ENCODE results near the gene EFCAB11. TPM values are rescaled to one million over a fixed set of nuclear protein-coding genes. Genes with fewer than 3 reads are reported as not detected.

EFCAB11 gene
- polyA plus RNA-seq, 6 donors from 2014 or later: 3.7 to 13.1 (median 7.4) TPM

DNA sequence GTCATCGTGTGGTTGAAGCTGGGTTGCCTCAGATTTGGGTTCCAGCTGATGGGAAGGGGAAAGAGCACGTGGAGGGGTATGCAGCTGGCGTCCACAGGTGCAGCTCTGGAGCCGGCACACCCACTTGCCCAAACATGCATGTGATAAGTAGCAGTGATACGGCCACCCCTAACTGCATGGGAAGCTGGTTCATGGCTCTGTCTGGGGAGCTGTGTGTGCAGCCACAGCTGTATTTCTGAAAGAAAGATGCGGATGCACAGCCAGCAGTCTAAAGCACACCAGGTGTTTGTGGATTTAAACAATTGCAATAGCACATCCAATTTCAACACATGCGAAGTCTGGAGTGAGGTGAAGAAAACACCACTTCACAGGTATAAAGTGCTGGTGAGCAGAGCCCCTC is 181.4 kb downstream of the EFCAB11 start:
- H3K27ac Mint-ChIP-seq: peak overlapping the region in 1 of 6 donors; percentile 4
- peaks cover 0 to 9% (median 0%) of the 10 kb centered on the region in 3 donors for H3K27me3 Mint-ChIP-seq
- peak in 1 of 2 donors; percentile 13 for ATAC-seq (ENCODE audit: low read depth in 2 of 2)
- no peak for DNase-seq
- H3K4me1 Mint-ChIP-seq: peaks cover 24 to 28% (median 26%) of the 10 kb centered on the region in 3 donors
- H3K36me3 Mint-ChIP-seq: no peaks in the 10 kb centered on the region
- no peaks in the 10 kb centered on the region for H3K9me3 Mint-ChIP-seq
- H3K4me3 Mint-ChIP-seq: peak overlapping the region in 6 of 8 donors; percentile 26 to 78 (median 56)

DNA sequence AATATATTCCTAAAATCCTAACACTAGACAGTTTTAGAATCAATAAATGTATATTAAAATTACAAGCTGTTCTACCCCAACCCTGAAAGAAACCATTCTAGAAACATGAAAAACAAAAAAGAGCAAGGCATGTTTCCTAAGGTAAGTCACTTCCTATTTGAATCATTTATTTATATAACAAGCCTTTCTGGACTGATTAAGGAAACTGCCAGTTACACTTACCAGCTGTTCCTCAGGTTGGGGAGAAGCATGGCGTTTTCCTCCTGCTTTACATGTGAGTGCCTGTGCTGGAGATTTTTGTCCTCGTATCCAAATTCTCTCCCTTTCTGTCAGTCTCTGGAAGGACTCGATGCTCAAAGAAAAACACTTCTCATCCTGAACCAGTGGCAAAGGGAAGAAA is 183.3 kb downstream of the EFCAB11 start:
- ATAC-seq (ENCODE audit: low read depth in 2 of 2) (no peak), DNase-seq (no peak)
- Mint-ChIP-seq H3K4me3 (no peak overlapping the region), H3K36me3 (no peaks in the 10 kb centered on the region), H3K27me3 (peaks cover 0 to 6% (median 0%) of the 10 kb centered on the region in 3 donors), H3K9me3 (no peaks in the 10 kb centered on the region), H3K27ac (peak overlapping the region in 1 of 6 donors; percentile 57), H3K4me1 (peaks cover 40 to 44% (median 43%) of the 10 kb centered on the region in 3 donors)

DNA sequence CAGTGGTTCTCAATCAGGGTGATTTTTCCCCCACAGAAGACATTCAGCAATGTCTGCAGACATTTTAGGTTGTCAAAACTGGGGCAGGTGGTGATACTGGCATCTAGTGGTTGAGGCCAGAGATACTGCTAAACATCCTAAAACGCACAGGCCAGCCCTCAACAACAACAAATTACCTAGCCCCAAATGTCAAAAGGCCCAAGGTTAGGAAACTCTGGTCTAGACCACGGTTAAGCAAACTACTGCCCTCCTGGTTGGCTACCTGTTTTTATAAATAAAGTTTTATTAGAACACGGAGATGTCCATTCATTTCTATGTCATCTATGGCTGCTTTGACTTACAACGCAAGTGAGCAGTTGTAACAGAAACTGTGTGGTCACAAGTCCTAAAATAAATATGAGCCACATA is 186.7 kb downstream of the EFCAB11 start:
- peak overlapping the region in 5 of 6 donors; percentile 62 to 91 (median 89) for H3K27ac Mint-ChIP-seq
- H3K36me3 Mint-ChIP-seq: no peaks in the 10 kb centered on the region
- peak overlapping the region in 5 of 8 donors; percentile 55 to 76 (median 69) for H3K4me3 Mint-ChIP-seq
- peaks cover 0 to 2% (median 0%) of the 10 kb centered on the region in 3 donors for H3K27me3 Mint-ChIP-seq
- DNase-seq: peak; percentile 66
- peak; percentile 95 to 96 for ATAC-seq (ENCODE audit: low read depth in 2 of 2)
- no peaks in the 10 kb centered on the region for H3K9me3 Mint-ChIP-seq
- peaks cover 33 to 42% (median 40%) of the 10 kb centered on the region in 3 donors for H3K4me1 Mint-ChIP-seq

DNA sequence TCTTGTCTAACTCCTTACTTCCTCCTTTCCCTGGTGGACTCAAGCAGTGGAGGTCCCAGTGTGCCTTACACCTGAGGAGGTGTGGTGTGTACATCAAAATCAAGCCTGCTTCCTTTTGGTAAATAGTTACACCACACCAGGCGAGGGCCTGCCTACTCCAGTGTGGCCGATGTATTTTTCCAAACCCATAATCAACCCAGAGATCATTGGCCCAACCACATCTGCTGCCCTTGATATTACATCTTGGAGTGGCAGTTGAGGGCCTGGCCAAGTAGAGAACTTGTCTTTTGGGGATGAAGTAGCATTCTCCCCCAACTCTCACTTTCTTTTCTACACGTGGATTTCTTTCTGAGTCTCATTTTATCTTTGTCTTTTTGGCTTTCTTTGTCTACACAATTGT is 187.4 kb downstream of the EFCAB11 start:
- H3K27ac Mint-ChIP-seq: peak overlapping the region; percentile 62 to 91 (median 89)
- peak overlapping the region in 3 of 8 donors; percentile 55 to 76 (median 66) for H3K4me3 Mint-ChIP-seq
- no peaks in the 10 kb centered on the region for H3K9me3 Mint-ChIP-seq
- no peak for DNase-seq
- peaks cover 32 to 42% (median 42%) of the 10 kb centered on the region in 3 donors for H3K4me1 Mint-ChIP-seq
- peak in 1 of 2 donors; percentile 17 for ATAC-seq (ENCODE audit: low read depth in 2 of 2)
- no peaks in the 10 kb centered on the region for H3K27me3 Mint-ChIP-seq
- H3K36me3 Mint-ChIP-seq: no peaks in the 10 kb centered on the region

DNA sequence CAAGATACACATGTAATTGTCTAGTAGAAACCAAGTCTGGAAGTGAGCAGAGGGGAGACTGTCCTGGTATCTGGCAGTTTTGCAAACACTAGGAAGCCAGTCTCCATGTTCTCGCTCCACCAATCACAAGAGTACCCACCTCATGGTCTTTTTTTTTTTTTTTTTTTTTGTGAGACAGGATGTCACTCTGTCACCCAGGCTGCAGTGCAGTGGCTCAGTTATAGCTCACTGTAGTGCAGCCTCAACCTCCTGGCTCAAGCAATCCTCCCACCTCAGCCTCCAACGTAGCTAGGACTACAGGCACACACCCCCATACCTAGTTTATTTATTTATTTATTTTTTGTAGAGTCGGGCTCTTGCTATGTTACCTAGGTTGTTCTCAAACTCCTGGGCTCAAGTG is 189.2 kb downstream of the EFCAB11 start:
- Mint-ChIP-seq H3K4me1 (peaks cover 43 to 49% (median 46%) of the 10 kb centered on the region in 3 donors), H3K4me3 (peak overlapping the region in 1 of 8 donors; percentile 16), H3K36me3 (no peaks in the 10 kb centered on the region), H3K27me3 (no peaks in the 10 kb centered on the region), H3K27ac (no peak overlapping the region), H3K9me3 (no peaks in the 10 kb centered on the region)
- DNase-seq (no peak), ATAC-seq (ENCODE audit: low read depth in 2 of 2) (no peak)

DNA sequence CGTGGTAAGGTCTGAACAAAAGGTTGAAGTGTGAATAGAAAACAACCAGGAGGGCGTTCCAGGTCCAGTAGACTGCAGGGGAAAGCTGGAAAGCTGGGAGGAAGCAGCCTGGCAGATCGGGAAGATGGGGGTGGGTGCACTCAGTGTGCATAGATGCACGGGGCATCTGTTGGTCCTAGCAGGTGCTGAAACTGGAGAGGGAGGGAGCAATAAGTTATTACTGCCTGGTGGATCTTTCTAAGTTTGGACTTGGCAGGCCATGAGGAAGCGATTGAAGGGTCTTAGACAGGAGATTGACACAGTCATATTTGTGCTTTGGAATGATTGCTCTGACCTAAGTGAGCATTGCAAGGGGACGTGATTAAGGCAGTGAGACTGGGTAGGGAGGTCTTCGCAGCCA is 194.4 kb downstream of the EFCAB11 start:
- Mint-ChIP-seq H3K27me3 (no peaks in the 10 kb centered on the region), H3K27ac (peak overlapping the region in 2 of 6 donors; percentile 0 to 50), H3K9me3 (peaks cover 0 to 8% (median 4%) of the 10 kb centered on the region in 7 donors), H3K4me3 (peak overlapping the region in 1 of 8 donors; percentile 48), H3K4me1 (peaks cover 28 to 29% (median 28%) of the 10 kb centered on the region in 3 donors), H3K36me3 (no peaks in the 10 kb centered on the region)
- DNase-seq (no peak), ATAC-seq (ENCODE audit: low read depth in 2 of 2) (no peak)

DNA sequence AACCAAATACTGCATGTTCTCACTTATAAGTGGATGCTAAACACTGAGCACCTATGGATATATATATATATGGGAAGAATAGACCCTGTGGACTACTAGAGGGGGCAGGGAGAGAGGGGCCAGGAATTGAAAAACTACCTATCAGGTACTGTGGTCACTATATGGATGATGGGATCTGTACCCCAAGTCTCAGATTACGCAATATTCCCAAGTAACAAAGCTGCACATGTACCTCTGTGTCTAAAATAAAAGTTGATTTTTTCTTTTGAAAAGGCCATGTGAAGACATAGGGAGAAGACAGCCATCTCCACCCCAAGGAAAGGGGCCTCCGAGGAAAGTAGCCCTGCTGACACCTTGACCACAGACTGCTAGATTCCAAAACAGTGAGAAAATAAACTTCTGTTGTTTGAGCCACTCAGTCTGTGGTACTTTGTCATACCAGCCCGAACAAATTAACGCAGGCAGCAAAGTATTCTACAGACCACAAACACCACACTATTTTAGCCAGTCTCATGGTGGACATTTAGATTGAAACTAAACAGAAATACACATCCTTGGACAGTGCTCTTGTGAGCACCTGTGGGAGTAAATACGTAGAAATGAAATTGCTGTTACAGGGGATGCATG is 197.1 kb downstream of the EFCAB11 start:
- no peak for ATAC-seq (ENCODE audit: low read depth in 2 of 2)
- DNase-seq: no peak
- Mint-ChIP-seq H3K36me3 (no peaks in the 10 kb centered on the region), H3K27me3 (no peaks in the 10 kb centered on the region), H3K27ac (no peak overlapping the region), H3K9me3 (peaks cover 0 to 8% (median 4%) of the 10 kb centered on the region in 7 donors), H3K4me1 (peaks cover 18 to 21% (median 18%) of the 10 kb centered on the region in 3 donors), H3K4me3 (no peak overlapping the region)

DNA sequence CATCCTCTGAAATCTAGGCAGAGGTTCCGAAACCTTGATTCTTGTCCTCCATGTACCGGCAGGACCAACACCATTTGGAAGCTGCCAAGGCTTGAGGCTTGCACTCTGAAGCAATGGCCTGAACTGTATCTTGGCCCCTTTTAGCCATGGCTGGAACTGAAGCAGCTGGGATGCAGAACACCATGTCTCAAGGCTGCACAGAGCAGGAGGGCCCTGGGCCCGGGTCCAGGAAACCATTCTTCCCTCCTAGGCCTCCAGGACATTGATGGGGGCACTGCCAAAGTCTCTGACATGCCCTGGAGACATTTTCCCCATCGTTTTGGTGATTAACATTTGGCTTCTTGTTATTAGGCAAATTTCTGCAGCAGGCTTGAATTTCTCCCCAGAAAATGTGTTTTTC is 198.7 kb downstream of the EFCAB11 start:
- no peaks in the 10 kb centered on the region for H3K36me3 Mint-ChIP-seq

DNA sequence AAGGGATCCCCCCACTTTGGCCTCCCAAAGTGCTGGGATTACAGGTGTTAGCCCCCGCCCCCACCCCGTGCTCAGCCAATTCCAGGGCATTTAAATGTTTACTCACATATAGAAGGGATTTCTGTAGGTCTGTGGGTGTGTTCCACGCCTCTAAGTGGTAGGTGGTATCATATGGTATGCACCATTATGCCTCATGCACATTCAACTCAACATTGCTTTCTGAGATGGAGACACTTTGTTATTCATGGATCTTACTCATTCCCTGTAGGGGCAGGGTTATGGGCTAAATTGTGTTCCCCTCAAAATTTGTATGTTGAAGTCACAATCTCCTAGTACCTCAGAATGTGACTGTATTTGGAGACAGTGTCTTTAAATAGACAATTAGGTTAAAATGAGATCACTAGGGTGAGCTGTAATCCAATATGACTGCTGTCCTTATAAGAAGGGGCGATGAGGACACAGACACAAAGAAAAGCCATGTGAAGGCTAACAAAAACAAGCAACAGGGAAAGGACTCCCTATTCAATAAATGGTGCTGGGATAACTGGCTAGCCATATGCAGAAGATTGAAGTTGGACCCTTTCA is 200.6 kb downstream of the EFCAB11 start:
- Mint-ChIP-seq H3K4me1 (peaks cover 0 to 7% (median 1%) of the 10 kb centered on the region in 3 donors), H3K27me3 (no peaks in the 10 kb centered on the region)
- ATAC-seq (ENCODE audit: low read depth in 2 of 2): no peak

More for the DNA sequence above, 198.7 kb downstream of the EFCAB11 start:
- no peak overlapping the region for H3K27ac Mint-ChIP-seq
- DNase-seq: no peak
- H3K4me1 Mint-ChIP-seq: peaks cover 3 to 8% (median 7%) of the 10 kb centered on the region in 3 donors
- no peak for ATAC-seq (ENCODE audit: low read depth in 2 of 2)
- H3K27me3 Mint-ChIP-seq: no peaks in the 10 kb centered on the region
- no peak overlapping the region for H3K4me3 Mint-ChIP-seq
- peaks cover 0 to 8% (median 4%) of the 10 kb centered on the region in 7 donors for H3K9me3 Mint-ChIP-seq

DNA sequence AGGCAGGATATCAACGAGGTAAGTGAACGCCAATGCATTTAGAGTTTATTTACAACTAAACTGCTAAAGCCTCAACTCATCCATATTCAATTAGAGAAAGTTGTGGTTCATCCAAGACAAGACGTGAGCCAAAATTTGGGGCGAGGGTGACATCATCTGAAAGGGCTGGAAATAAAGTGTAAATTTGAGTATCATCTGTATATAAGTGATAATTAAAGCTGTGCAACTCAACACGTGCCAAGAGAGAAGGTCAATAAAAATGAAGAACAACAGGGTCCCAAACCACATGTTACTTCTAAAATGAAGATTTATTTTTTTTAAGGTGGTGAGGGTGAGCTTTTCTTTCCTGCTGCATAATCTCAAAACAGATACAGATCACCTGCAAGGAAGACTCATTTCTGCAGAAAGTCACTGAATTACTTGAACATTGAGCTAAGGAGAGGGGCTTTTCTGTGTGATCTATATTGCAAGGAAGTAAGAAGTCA is 203.6 kb downstream of the EFCAB11 start:
- Mint-ChIP-seq H3K36me3 (peaks cover 0 to 7% of the 10 kb centered on the region in 2 donors), H3K27me3 (no peaks in the 10 kb centered on the region), H3K4me3 (no peak overlapping the region), H3K4me1 (peaks cover 0 to 3% (median 0%) of the 10 kb centered on the region in 3 donors), H3K9me3 (peaks cover 4 to 19% (median 16%) of the 10 kb centered on the region in 7 donors), H3K27ac (peak overlapping the region in 1 of 6 donors; percentile 10)
- DNase-seq (no peak), ATAC-seq (ENCODE audit: low read depth in 2 of 2) (no peak)

More for the DNA sequence above, 200.6 kb downstream of the EFCAB11 start:
- Mint-ChIP-seq H3K27ac (no peak overlapping the region), H3K36me3 (no peaks in the 10 kb centered on the region), H3K9me3 (peaks cover 1 to 8% (median 4%) of the 10 kb centered on the region in 7 donors), H3K4me3 (no peak overlapping the region)
- DNase-seq: no peak

DNA sequence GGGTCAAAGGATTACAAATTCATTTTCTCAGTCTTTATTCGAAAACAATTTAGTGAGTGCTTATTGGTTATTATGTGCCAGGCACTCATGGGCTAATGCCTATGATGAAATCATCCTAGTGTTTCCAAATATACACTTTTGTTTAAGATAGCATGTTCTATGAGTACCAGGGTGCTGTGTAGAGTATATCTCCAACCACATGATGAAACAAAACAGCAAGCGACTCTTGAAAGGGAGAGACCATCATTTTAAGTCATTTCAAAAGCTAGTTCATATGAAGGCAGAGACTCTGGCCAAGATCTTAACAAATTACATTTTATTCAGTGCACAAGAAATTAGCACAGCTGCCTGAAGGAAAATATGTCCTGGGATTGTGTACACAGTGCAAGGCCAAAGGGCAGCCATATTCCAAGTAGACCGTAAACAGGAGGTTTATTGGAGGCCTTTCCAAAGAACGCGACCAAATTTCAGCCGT is 204.2 kb downstream of the EFCAB11 start:
- Mint-ChIP-seq H3K4me1 (peaks cover 0 to 3% (median 0%) of the 10 kb centered on the region in 3 donors), H3K36me3 (peaks cover 0 to 7% of the 10 kb centered on the region in 2 donors), H3K9me3 (peaks cover 4 to 20% (median 18%) of the 10 kb centered on the region in 7 donors), H3K27ac (no peak overlapping the region), H3K27me3 (no peaks in the 10 kb centered on the region), H3K4me3 (no peak overlapping the region)
- ATAC-seq (ENCODE audit: low read depth in 2 of 2) (no peak), DNase-seq (no peak)

DNA sequence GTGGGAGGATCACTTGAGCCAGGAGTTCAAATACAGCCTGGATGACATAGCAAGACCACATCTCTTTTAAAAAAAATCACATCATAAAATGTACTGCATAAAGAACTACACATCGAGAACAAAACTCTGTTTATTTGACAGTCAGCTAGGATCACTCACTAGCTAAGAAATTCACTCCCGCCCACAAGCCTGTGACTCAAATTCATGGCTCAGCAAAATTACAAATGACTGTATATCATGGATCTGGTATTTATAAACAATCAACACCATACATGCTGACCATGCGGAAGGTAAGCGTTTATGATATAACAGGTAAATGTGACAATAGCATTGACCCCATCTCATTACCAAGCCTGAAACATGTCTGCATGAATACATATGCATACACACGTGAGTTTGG is 206.5 kb downstream of the EFCAB11 start:
- Mint-ChIP-seq H3K36me3 (peaks cover 0 to 7% of the 10 kb centered on the region in 2 donors), H3K9me3 (peaks cover 4 to 21% (median 14%) of the 10 kb centered on the region in 7 donors), H3K4me3 (no peak overlapping the region), H3K27me3 (no peaks in the 10 kb centered on the region), H3K27ac (no peak overlapping the region), H3K4me1 (peaks cover 0 to 3% (median 0%) of the 10 kb centered on the region in 3 donors)
- DNase-seq (no peak), ATAC-seq (ENCODE audit: low read depth in 2 of 2) (no peak)

DNA sequence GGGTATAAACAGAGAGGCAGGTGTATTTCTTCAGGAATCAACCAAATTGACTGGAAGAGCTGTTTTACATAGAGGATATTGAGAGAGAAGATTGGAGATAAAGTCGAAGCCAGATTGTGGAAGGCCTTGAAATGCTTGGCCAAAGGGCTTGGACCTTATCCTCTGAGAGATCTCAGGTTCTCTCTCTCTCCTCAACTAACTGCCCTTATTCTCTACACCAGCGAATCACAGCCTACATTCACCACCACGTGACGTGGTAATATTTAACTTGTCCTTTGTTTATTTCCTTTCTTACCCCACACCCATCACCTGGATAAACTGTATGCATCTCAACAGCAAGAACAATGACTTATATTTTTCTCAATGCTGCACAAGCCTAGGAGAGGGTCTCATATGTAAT is 207.4 kb downstream of the EFCAB11 start:
- peaks cover 0 to 7% of the 10 kb centered on the region in 2 donors for H3K36me3 Mint-ChIP-seq

More for the DNA sequence above, 207.4 kb downstream of the EFCAB11 start:
- H3K27ac Mint-ChIP-seq: peak overlapping the region in 1 of 6 donors; percentile 4
- peaks cover 7 to 30% (median 14%) of the 10 kb centered on the region in 7 donors for H3K9me3 Mint-ChIP-seq
- no peak for ATAC-seq (ENCODE audit: low read depth in 2 of 2)
- no peak overlapping the region for H3K4me3 Mint-ChIP-seq
- DNase-seq: no peak
- H3K27me3 Mint-ChIP-seq: no peaks in the 10 kb centered on the region
- H3K4me1 Mint-ChIP-seq: peaks cover 0 to 3% (median 0%) of the 10 kb centered on the region in 3 donors

Data from naive B cell (primary cell).